Measurements from ENCODE around the gene DERL3.

Gene DERL3

DNA sequence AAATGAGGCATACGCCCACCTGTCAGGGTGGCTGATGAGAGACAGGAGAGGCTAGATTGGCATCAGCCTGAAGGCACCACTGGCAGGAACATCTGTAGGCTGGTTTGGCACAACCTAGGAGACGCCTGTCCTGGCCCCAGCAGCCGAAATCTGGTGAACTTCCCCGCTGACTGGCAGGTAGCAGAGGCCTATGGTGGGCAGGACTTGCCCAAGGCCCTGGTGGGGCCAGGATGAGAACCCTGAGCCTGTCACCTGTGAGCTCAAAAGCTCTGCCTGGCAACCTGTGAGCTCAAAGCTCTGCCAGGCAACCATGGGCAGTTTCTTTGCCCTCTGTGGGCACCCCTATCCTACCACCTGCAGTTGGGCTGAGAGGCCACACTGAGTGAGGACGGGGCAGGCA lies 2.5 kb downstream of the DERL3 start:
- no peak overlapping the region for H2AFZ ChIP-seq (ENCODE audit: low read depth, low read length)
- H3K36me3 ChIP-seq (ENCODE audit: insufficient read depth, low read length) = peaks cover 61% of the 10 kb centered on the region
- no peaks in the 10 kb centered on the region for H3K9me3 ChIP-seq (ENCODE audit: insufficient read depth, low read length, severe bottlenecking)
- no peaks in the 10 kb centered on the region for H3K27me3 ChIP-seq (ENCODE audit: insufficient read depth, low read length, poor library complexity)
- H3K4me1 ChIP-seq (ENCODE audit: insufficient read depth, low read length) = peaks cover 20% of the 10 kb centered on the region
- H4K20me1 ChIP-seq (ENCODE audit: insufficient read depth, low read length) = peaks cover 32% of the 10 kb centered on the region
- H3K79me2 ChIP-seq (ENCODE audit: insufficient read depth, low read length) = peaks cover 13% of the 10 kb centered on the region
- no peak for ATAC-seq (ENCODE audit: insufficient read depth, low read depth)
- no peak overlapping the region for H3K9ac ChIP-seq (ENCODE audit: low read depth, low read length)
- TF ChIP-seq EZH2 (IDR thresholded peaks at IDR 0.05; ENCODE audit: borderline replicate concordance, low read depth, low read length, severe bottlenecking) = no peak
- TF ChIP-seq, protein P1, sequence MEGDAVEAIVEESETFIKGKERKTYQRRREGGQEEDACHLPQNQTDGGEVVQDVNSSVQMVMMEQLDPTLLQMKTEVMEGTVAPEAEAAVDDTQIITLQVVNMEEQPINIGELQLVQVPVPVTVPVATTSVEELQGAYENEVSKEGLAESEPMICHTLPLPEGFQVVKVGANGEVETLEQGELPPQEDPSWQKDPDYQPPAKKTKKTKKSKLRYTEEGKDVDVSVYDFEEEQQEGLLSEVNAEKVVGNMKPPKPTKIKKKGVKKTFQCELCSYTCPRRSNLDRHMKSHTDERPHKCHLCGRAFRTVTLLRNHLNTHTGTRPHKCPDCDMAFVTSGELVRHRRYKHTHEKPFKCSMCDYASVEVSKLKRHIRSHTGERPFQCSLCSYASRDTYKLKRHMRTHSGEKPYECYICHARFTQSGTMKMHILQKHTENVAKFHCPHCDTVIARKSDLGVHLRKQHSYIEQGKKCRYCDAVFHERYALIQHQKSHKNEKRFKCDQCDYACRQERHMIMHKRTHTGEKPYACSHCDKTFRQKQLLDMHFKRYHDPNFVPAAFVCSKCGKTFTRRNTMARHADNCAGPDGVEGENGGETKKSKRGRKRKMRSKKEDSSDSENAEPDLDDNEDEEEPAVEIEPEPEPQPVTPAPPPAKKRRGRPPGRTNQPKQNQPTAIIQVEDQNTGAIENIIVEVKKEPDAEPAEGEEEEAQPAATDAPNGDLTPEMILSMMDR (IDR thresholded peaks at IDR 0.05; ENCODE audit: borderline replicate concordance, extremely low read depth, low read length, poor library complexity, severe bottlenecking) = no peak
- H3K4me3 ChIP-seq (ENCODE audit: low read depth in 1 of 2, low read length in 2 of 2) = no peak overlapping the region
- no peak overlapping the region for H3K27ac ChIP-seq (ENCODE audit: low read length)
- DNase-seq = no peak
- H3K4me2 ChIP-seq (ENCODE audit: insufficient read depth, low read length) = no peak overlapping the region

DNA sequence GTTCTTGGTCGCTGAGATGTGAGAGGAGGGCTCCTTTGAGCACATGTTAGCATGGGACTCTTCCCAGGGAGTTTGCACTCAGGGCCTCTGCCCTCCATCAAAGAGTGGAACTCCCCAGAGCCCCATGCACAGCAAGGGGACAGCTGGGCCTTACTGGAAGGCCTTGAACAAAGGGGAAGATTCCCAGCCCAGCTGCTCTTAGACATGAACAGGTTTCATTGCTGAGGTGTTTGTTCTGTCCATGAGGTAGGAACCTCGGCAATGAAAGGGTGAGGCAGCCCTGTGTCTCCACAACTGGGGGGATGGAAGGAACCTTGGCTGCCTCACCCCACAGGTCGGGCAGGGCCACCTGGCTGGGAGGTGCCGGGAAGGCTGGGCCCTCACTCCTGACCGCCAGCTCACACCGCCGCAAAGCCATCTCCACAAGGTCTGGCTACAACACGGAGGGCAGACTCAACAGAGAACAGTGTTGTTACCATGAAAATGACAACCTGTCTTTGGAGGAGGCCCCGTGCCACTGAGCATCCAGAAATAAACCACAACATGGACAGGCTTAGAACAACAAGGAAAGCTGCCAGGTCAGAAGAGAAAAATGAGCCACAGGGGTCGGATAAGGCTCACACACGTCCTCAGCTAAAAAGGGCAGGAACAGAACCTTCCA lies 3.2 kb downstream of the DERL3 start:
- no peak for DNase-seq

DNA sequence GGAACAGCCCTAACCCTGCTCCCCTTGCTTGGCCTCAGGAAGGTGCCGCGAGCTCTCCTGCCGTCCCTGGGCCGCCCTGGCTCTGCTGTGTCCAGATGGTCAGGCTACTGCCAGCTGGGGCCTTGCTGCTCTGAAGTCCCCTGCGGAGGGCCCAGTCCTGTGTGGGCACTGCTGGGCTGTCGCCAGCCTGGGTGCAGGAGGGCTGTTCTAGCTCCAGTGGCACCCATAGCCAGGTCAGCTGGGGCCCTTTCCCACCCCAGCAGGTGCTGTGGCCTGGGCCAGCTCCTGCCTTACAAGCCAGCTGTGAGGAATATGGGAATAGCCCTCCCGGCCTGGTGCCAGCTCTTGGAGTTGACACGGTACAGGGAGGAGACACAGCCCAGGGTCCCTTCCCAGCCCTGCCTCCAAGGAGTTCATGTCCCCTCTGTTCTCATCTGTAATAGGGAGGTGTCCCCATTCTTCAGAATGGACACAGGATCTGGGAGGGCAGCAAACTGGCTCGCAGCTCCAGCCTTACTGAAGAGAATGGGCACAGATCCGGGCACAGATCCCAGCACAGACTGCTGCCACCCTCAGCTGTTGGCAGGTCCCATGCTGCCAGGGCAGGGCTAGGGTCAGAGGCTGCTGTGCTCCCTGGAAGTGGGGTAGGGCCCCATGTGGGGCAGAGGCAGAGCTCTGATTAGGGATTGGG lies 3.9 kb downstream of the DERL3 start:
- no peaks in the 10 kb centered on the region for H3K9me3 ChIP-seq (ENCODE audit: insufficient read depth, low read length, severe bottlenecking)
- no peak overlapping the region for H2AFZ ChIP-seq (ENCODE audit: low read depth, low read length)
- TF ChIP-seq EZH2 (IDR thresholded peaks at IDR 0.05; ENCODE audit: borderline replicate concordance, low read depth, low read length, severe bottlenecking) = no peak
- TF ChIP-seq, protein P1 (IDR thresholded peaks at IDR 0.05; ENCODE audit: borderline replicate concordance, extremely low read depth, low read length, poor library complexity, severe bottlenecking) = no peak
- H3K4me3 ChIP-seq (ENCODE audit: low read depth in 1 of 2, low read length in 2 of 2) = no peak overlapping the region
- peaks cover 22% of the 10 kb centered on the region for H3K79me2 ChIP-seq (ENCODE audit: insufficient read depth, low read length)
- H3K27me3 ChIP-seq (ENCODE audit: insufficient read depth, low read length, poor library complexity) = no peaks in the 10 kb centered on the region
- no peak for ATAC-seq (ENCODE audit: insufficient read depth, low read depth)
- H3K9ac ChIP-seq (ENCODE audit: low read depth, low read length) = no peak overlapping the region
- H3K36me3 ChIP-seq (ENCODE audit: insufficient read depth, low read length) = peaks cover 71% of the 10 kb centered on the region
- H3K27ac ChIP-seq (ENCODE audit: low read length) = no peak overlapping the region
- no peak for DNase-seq
- peaks cover 35% of the 10 kb centered on the region for H4K20me1 ChIP-seq (ENCODE audit: insufficient read depth, low read length)
- peaks cover 20% of the 10 kb centered on the region for H3K4me1 ChIP-seq (ENCODE audit: insufficient read depth, low read length)
- no peak overlapping the region for H3K4me2 ChIP-seq (ENCODE audit: insufficient read depth, low read length)

More for the DNA sequence above, 3.2 kb downstream of the DERL3 start:
- TF ChIP-seq, protein P1 (IDR thresholded peaks at IDR 0.05; ENCODE audit: borderline replicate concordance, extremely low read depth, low read length, poor library complexity, severe bottlenecking) = no peak
- TF ChIP-seq EZH2 (IDR thresholded peaks at IDR 0.05; ENCODE audit: borderline replicate concordance, low read depth, low read length, severe bottlenecking) = no peak
- no peak overlapping the region for H3K9ac ChIP-seq (ENCODE audit: low read depth, low read length)
- no peaks in the 10 kb centered on the region for H3K27me3 ChIP-seq (ENCODE audit: insufficient read depth, low read length, poor library complexity)
- H3K9me3 ChIP-seq (ENCODE audit: insufficient read depth, low read length, severe bottlenecking) = no peaks in the 10 kb centered on the region
- peaks cover 18% of the 10 kb centered on the region for H3K79me2 ChIP-seq (ENCODE audit: insufficient read depth, low read length)
- peaks cover 20% of the 10 kb centered on the region for H3K4me1 ChIP-seq (ENCODE audit: insufficient read depth, low read length)
- no peak overlapping the region for H3K4me3 ChIP-seq (ENCODE audit: low read depth in 1 of 2, low read length in 2 of 2)
- no peak overlapping the region for H2AFZ ChIP-seq (ENCODE audit: low read depth, low read length)
- no peak for ATAC-seq (ENCODE audit: insufficient read depth, low read depth)
- H3K27ac ChIP-seq (ENCODE audit: low read length) = no peak overlapping the region
- H3K36me3 ChIP-seq (ENCODE audit: insufficient read depth, low read length) = peaks cover 66% of the 10 kb centered on the region
- H4K20me1 ChIP-seq (ENCODE audit: insufficient read depth, low read length) = peaks cover 35% of the 10 kb centered on the region
- H3K4me2 ChIP-seq (ENCODE audit: insufficient read depth, low read length) = no peak overlapping the region
